ENCODE measurements around the gene ASB12.
"Not testable (repeated sequence)": the region's sequence is repeated elsewhere in the genome, so short reads cannot be mapped to it uniquely, and the experiment has no call there.

ASB12 gene

GRCh38 chrX:64230123-64230970 lies at the start of gene ASB12:
Gene ASB12, minus strand, starts transcription at chrX:64230607. Its CDS starts 4,957 bp downstream, at chrX:64225650.
- H3K9me3 ChIP-seq (ENCODE audit: control insufficient read depth, insufficient read depth, low read depth, low read length) = peaks cover 14% of the 10 kb centered on the region; the same call in 1 of the 2 replicates
- H3K36me3 ChIP-seq (ENCODE audit: control insufficient read depth, insufficient read depth, low read length) = no peaks in the 10 kb centered on the region
- H3K27ac ChIP-seq (ENCODE audit: low read depth, low read length) = no peak within 1 kb of the TSS
- H3K4me1 ChIP-seq (ENCODE audit: control insufficient read depth, insufficient read depth, low read length) = peaks cover 4% of the 10 kb centered on the region; the same call in 1 of the 2 replicates
- H3K27me3 ChIP-seq (ENCODE audit: control insufficient read depth, insufficient read depth, low read length) = no peaks in the 10 kb centered on the region
- H3K4me3 ChIP-seq (ENCODE audit: low read depth, low read length) = no peak within 1 kb of the TSS
- no peak within 1 kb of the TSS for H3K9ac ChIP-seq (ENCODE audit: low read length)

GRCh38 chrX:64265265-64265664 lies 34.9 kb upstream of the ASB12 start:
- peaks cover 17% of the 10 kb centered on the region; the same call in 1 of the 2 replicates for H3K9me3 ChIP-seq (ENCODE audit: control insufficient read depth, insufficient read depth, low read depth, low read length)
- H3K27ac ChIP-seq (ENCODE audit: low read depth, low read length) = no peak overlapping the region
- no peaks in the 10 kb centered on the region for H3K4me1 ChIP-seq (ENCODE audit: control insufficient read depth, insufficient read depth, low read length)
- H3K36me3 ChIP-seq (ENCODE audit: control insufficient read depth, insufficient read depth, low read length) = no peaks in the 10 kb centered on the region
- no peak overlapping the region for H3K4me3 ChIP-seq (ENCODE audit: low read depth, low read length)
- H3K27me3 ChIP-seq (ENCODE audit: control insufficient read depth, insufficient read depth, low read length) = no peaks in the 10 kb centered on the region
- no peak overlapping the region for H3K9ac ChIP-seq (ENCODE audit: low read length)

- H3K4me1 ChIP-seq (ENCODE audit: control insufficient read depth, insufficient read depth, low read length) = peaks cover 4% of the 10 kb centered on the region; the same call in 1 of the 2 replicates
- H3K9me3 ChIP-seq (ENCODE audit: control insufficient read depth, insufficient read depth, low read depth, low read length) = peaks cover 24% of the 10 kb centered on the region; the same call in 1 of the 2 replicates
- H3K9ac ChIP-seq (ENCODE audit: low read length) = no peak overlapping the region
- H3K4me3 ChIP-seq (ENCODE audit: low read depth, low read length) = no peak overlapping the region
- no peak overlapping the region for H3K27ac ChIP-seq (ENCODE audit: low read depth, low read length)
- no peaks in the 10 kb centered on the region for H3K36me3 ChIP-seq (ENCODE audit: control insufficient read depth, insufficient read depth, low read length)
- H3K27me3 ChIP-seq (ENCODE audit: control insufficient read depth, insufficient read depth, low read length) = no peaks in the 10 kb centered on the region
Measured at GRCh38 chrX:64229154-64229553, 1.3 kb downstream of the ASB12 start.

GRCh38 chrX:64218023-64218422 lies 12.4 kb downstream of the ASB12 start:
- Histone ChIP-seq H3K4me1 (ENCODE audit: control insufficient read depth, insufficient read depth, low read length) (no peaks in the 10 kb centered on the region; the same call in 1 of the 2 replicates), H3K9me3 (ENCODE audit: control insufficient read depth, insufficient read depth, low read depth, low read length) (peaks cover 23% of the 10 kb centered on the region; the same call in 1 of the 2 replicates), H3K27ac (ENCODE audit: low read depth, low read length) (no peak overlapping the region), H3K4me3 (ENCODE audit: low read depth, low read length) (no peak overlapping the region), H3K27me3 (ENCODE audit: control insufficient read depth, insufficient read depth, low read length) (no peaks in the 10 kb centered on the region), H3K9ac (ENCODE audit: low read length) (no peak overlapping the region), H3K36me3 (ENCODE audit: control insufficient read depth, insufficient read depth, low read length) (no peaks in the 10 kb centered on the region)

GRCh38 chrX:64213989-64214388 lies 16.4 kb downstream of the ASB12 start:
- not testable (repeated sequence) for H3K4me3 ChIP-seq (ENCODE audit: low read depth, low read length); H3K9ac ChIP-seq (ENCODE audit: low read length); H3K27ac ChIP-seq (ENCODE audit: low read depth, low read length); H3K36me3 ChIP-seq (ENCODE audit: control insufficient read depth, insufficient read depth, low read length); H3K27me3 ChIP-seq (ENCODE audit: control insufficient read depth, insufficient read depth, low read length); H3K4me1 ChIP-seq (ENCODE audit: control insufficient read depth, insufficient read depth, low read length)
- peaks cover 18% of the 10 kb centered on the region; the same call in 1 of the 2 replicates for H3K9me3 ChIP-seq (ENCODE audit: control insufficient read depth, insufficient read depth, low read depth, low read length)

- no peaks in the 10 kb centered on the region for H3K36me3 ChIP-seq (ENCODE audit: control insufficient read depth, insufficient read depth, low read length)
- peaks cover 14% of the 10 kb centered on the region for H3K27me3 ChIP-seq (ENCODE audit: control insufficient read depth, insufficient read depth, low read length)
- H3K4me1 ChIP-seq (ENCODE audit: control insufficient read depth, insufficient read depth, low read length) = peaks cover 11% of the 10 kb centered on the region
- H3K4me3 ChIP-seq (ENCODE audit: low read depth, low read length) = peak overlapping the region; percentile 82
- peak overlapping the region; percentile 44 for H3K9ac ChIP-seq (ENCODE audit: low read length)
- no peak overlapping the region; the same call in 1 of the 2 replicates for H3K27ac ChIP-seq (ENCODE audit: low read depth, low read length)
- H3K9me3 ChIP-seq (ENCODE audit: control insufficient read depth, insufficient read depth, low read depth, low read length) = peaks cover 17% of the 10 kb centered on the region; the same call in 1 of the 2 replicates
Measured at GRCh38 chrX:64206556-64207162, 23.7 kb downstream of the ASB12 start.

GRCh38 chrX:64205735-64206501 lies 24.5 kb downstream of the ASB12 start:
- no peak overlapping the region; the same call in 1 of the 2 replicates for H3K27ac ChIP-seq (ENCODE audit: low read depth, low read length)
- H3K9me3 ChIP-seq (ENCODE audit: control insufficient read depth, insufficient read depth, low read depth, low read length) = peaks cover 17% of the 10 kb centered on the region; the same call in 1 of the 2 replicates
- H3K9ac ChIP-seq (ENCODE audit: low read length) = peak overlapping the region; percentile 65
- H3K4me3 ChIP-seq (ENCODE audit: low read depth, low read length) = peak overlapping the region; percentile 82
- peaks cover 11% of the 10 kb centered on the region for H3K4me1 ChIP-seq (ENCODE audit: control insufficient read depth, insufficient read depth, low read length)
- peaks cover 14% of the 10 kb centered on the region for H3K27me3 ChIP-seq (ENCODE audit: control insufficient read depth, insufficient read depth, low read length)
- no peaks in the 10 kb centered on the region for H3K36me3 ChIP-seq (ENCODE audit: control insufficient read depth, insufficient read depth, low read length)

GRCh38 chrX:64205441-64205734 lies 25.0 kb downstream of the ASB12 start, which contains the start of gene AMER1:
Gene AMER1, minus strand, starts transcription at chrX:64205708. Its CDS starts 12,422 bp downstream, at chrX:64193286.
- Histone ChIP-seq H3K36me3 (ENCODE audit: control insufficient read depth, insufficient read depth, low read length) (no peaks in the 10 kb centered on the region), H3K27ac (ENCODE audit: low read depth, low read length) (no peak within 1 kb of the TSS; the same call in 1 of the 2 replicates), H3K4me1 (ENCODE audit: control insufficient read depth, insufficient read depth, low read length) (peaks cover 11% of the 10 kb centered on the region), H3K9ac (ENCODE audit: low read length) (peak within 1 kb of the TSS; percentile 65), H3K4me3 (ENCODE audit: low read depth, low read length) (peak within 1 kb of the TSS; percentile 82), H3K27me3 (ENCODE audit: control insufficient read depth, insufficient read depth, low read length) (peaks cover 14% of the 10 kb centered on the region), H3K9me3 (ENCODE audit: control insufficient read depth, insufficient read depth, low read depth, low read length) (peaks cover 14% of the 10 kb centered on the region; the same call in 1 of the 2 replicates)

- peak overlapping the region; percentile 59 for H3K9ac ChIP-seq (ENCODE audit: low read length)
- peaks cover 11% of the 10 kb centered on the region for H3K4me1 ChIP-seq (ENCODE audit: control insufficient read depth, insufficient read depth, low read length)
- H3K36me3 ChIP-seq (ENCODE audit: control insufficient read depth, insufficient read depth, low read length) = no peaks in the 10 kb centered on the region
- peaks cover 14% of the 10 kb centered on the region for H3K27me3 ChIP-seq (ENCODE audit: control insufficient read depth, insufficient read depth, low read length)
- peak overlapping the region; percentile 82 for H3K4me3 ChIP-seq (ENCODE audit: low read depth, low read length)
- H3K9me3 ChIP-seq (ENCODE audit: control insufficient read depth, insufficient read depth, low read depth, low read length) = peaks cover 14% of the 10 kb centered on the region; the same call in 1 of the 2 replicates
- no peak overlapping the region for H3K27ac ChIP-seq (ENCODE audit: low read depth, low read length)
Measured at GRCh38 chrX:64204701-64205440, 25.5 kb downstream of the ASB12 start.

GRCh38 chrX:64204252-64204651 lies 26.2 kb downstream of the ASB12 start:
- peak overlapping the region; percentile 82 for H3K4me3 ChIP-seq (ENCODE audit: low read depth, low read length)
- no peak overlapping the region for H3K27ac ChIP-seq (ENCODE audit: low read depth, low read length)
- peak overlapping the region; percentile 58 for H3K9ac ChIP-seq (ENCODE audit: low read length)
- peaks cover 13% of the 10 kb centered on the region; the same call in 1 of the 2 replicates for H3K9me3 ChIP-seq (ENCODE audit: control insufficient read depth, insufficient read depth, low read depth, low read length)
- H3K36me3 ChIP-seq (ENCODE audit: control insufficient read depth, insufficient read depth, low read length) = no peaks in the 10 kb centered on the region
- H3K27me3 ChIP-seq (ENCODE audit: control insufficient read depth, insufficient read depth, low read length) = peaks cover 14% of the 10 kb centered on the region
- peaks cover 16% of the 10 kb centered on the region for H3K4me1 ChIP-seq (ENCODE audit: control insufficient read depth, insufficient read depth, low read length)
